Erythroblast (primary cell): ENCODE measurements around the gene ADIPOR2.

ENCODE experiments used
- GATA1 ChIP-seq: IDR thresholded peaks from 2 replicates; pipeline ENCODE4 v1.6.1; 2011; ENCODE audit warnings: low read depth, mild to moderate bottlenecking, control low read depth, low read length, moderate library complexity
- POLR2A ChIP-seq: IDR thresholded peaks from 2 replicates; pipeline ENCODE4 v1.6.1; 2011; ENCODE audit warnings: mild to moderate bottlenecking, low read length

DNA sequence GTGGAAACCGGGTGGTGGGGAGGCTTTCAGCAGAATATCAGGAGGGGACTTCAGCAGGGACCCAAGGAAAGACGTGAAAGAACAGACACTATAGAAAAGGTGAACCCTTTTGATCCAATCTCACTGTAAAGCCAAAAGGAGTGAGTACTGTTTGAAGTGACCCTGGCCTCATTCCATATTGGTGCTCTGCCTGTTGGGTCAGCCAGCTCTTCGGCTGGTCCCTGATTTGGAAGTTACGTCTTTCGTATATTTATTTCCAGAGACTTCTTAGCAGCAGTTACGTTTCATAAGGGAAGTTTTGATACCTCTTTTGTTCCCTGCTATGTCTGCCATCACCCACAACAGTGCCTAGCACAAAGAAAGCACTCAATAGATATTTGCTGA lies 39.9 kb upstream of the ADIPOR2 start:
- no peak for TF ChIP-seq POLR2A
- no peak for TF ChIP-seq GATA1
